Measurements from ENCODE around the gene HSPBP1. TPM values are rescaled to one million over a fixed set of nuclear protein-coding genes. Genes with fewer than 3 reads are reported as not detected.

HSPBP1 gene
- total and polyA plus RNA-seq, 12 donors: 18.8 to 49.8 (median 33.2) TPM

- WGBS, 4 donors: 82 to 91% (median 83%) methylated on average over 6 to 26 of the region's 26 CpGs
- peaks cover 0 to 26% of the 10 kb centered on the region in 2 donors for H3K36me3 ChIP-seq (replicated peaks in 1 of 2)
- no peaks in the 10 kb centered on the region for H3K9me3 ChIP-seq (replicated peaks in 1 of 3)
- no peak overlapping the region for H3K4me3 ChIP-seq
- intact Hi-C loops (cut with DNase I): no loop called here
- TF ChIP-seq POLR2A (IDR thresholded peaks at IDR 0.05): no peak
- TF ChIP-seq CTCF (IDR thresholded peaks at IDR 0.05): no peak
- peaks cover 2 to 5% of the 10 kb centered on the region in 2 donors for H3K4me1 ChIP-seq (replicated peaks in 1 of 2)
- no peak overlapping the region for H3K27ac ChIP-seq
- DNase-seq: no peak
- no peaks in the 10 kb centered on the region for H3K27me3 ChIP-seq
Observed at GRCh38 chr19:55224038-55224665, 55.8 kb downstream of the HSPBP1 start.

- no peak overlapping the region for H3K27ac ChIP-seq
- H3K9me3 ChIP-seq (replicated peaks in 1 of 3): no peaks in the 10 kb centered on the region
- peaks cover 0 to 5% of the 10 kb centered on the region in 2 donors for H3K4me1 ChIP-seq (replicated peaks in 1 of 2)
- DNase-seq: no peak
- TF ChIP-seq CTCF (IDR thresholded peaks at IDR 0.05): no peak
- TF ChIP-seq POLR2A (IDR thresholded peaks at IDR 0.05): no peak
- peaks cover 0 to 21% of the 10 kb centered on the region in 2 donors for H3K36me3 ChIP-seq (replicated peaks in 1 of 2)
- WGBS, 4 donors: 86 to 93% (median 88%) methylated on average over 10 to 17 of the region's 17 CpGs
- no peak overlapping the region for H3K4me3 ChIP-seq
- intact Hi-C loops (cut with DNase I): no loop called here
- H3K27me3 ChIP-seq: no peaks in the 10 kb centered on the region
Observed at GRCh38 chr19:55223291-55224037, 56.4 kb downstream of the HSPBP1 start.

GRCh38 chr19:55220525-55220924 lies 59.4 kb downstream of the HSPBP1 start:
- DNase-seq: no peak
- no peaks in the 10 kb centered on the region for H3K36me3 ChIP-seq (replicated peaks in 1 of 2)
- 78 to 85% (median 84%) methylated on average over 9 of the region's 9 CpGs for WGBS, 4 donors
- H3K4me3 ChIP-seq: no peak overlapping the region
- intact Hi-C loops (cut with DNase I): no loop called here
- no peaks in the 10 kb centered on the region for H3K27me3 ChIP-seq
- TF ChIP-seq CTCF (IDR thresholded peaks at IDR 0.05): no peak
- no peak for TF ChIP-seq POLR2A (IDR thresholded peaks at IDR 0.05)
- no peak overlapping the region for H3K27ac ChIP-seq
- H3K4me1 ChIP-seq (replicated peaks in 1 of 2): peaks cover 5 to 13% of the 10 kb centered on the region in 2 donors
- no peaks in the 10 kb centered on the region for H3K9me3 ChIP-seq (replicated peaks in 1 of 3)

- TF ChIP-seq CTCF (IDR thresholded peaks at IDR 0.05): peak in 1 of 6 experiments; percentile 51
- TF ChIP-seq POLR2A (IDR thresholded peaks at IDR 0.05): peak; percentile 78 to 97
- Histone ChIP-seq H3K36me3 (replicated peaks in 1 of 2) (no peaks in the 10 kb centered on the region), H3K4me3 (peak overlapping the region in 2 of 4 donors; percentile 4 to 35), H3K9me3 (replicated peaks in 1 of 3) (peaks cover 0 to 3% (median 0%) of the 10 kb centered on the region in 3 donors), H3K4me1 (replicated peaks in 1 of 2) (peaks cover 3 to 13% of the 10 kb centered on the region in 2 donors), H3K27me3 (no peaks in the 10 kb centered on the region), H3K27ac (peak overlapping the region; percentile 72 to 95 (median 90))
- intact Hi-C loops (cut with DNase I): no loop called here
- DNase-seq: peak; percentile 93 to 98 (median 96)
- WGBS, 4 donors: 2 to 5% (median 3%) methylated on average over 22 to 36 of the region's 36 CpGs
Observed at GRCh38 chr19:55216461-55217198, 63.3 kb downstream of the HSPBP1 start.

All from adrenal gland (tissue), 12 donors.